Ishikawa (cell line): ENCODE results near the gene TOPAZ1.

Source experiments
- CEBPB ChIP-seq: IDR thresholded peaks from 2 replicates; pipeline ENCODE4 v1.6.1; 2012
- CREB1 ChIP-seq: IDR thresholded peaks from 2 replicates; pipeline ENCODE4 v1.6.1; 2012; ENCODE audit warnings: low read depth
- EGR1 ChIP-seq: IDR thresholded peaks from 2 replicates; pipeline ENCODE4 v1.6.1; 2012
- EP300 ChIP-seq: IDR thresholded peaks from 2 replicates; pipeline ENCODE4 v1.6.1; 2012; ENCODE audit warnings: borderline replicate concordance
- FOXM1 ChIP-seq: IDR thresholded peaks from 2 replicates; pipeline ENCODE4 v1.6.1; 2012; ENCODE audit warnings: low read depth, borderline replicate concordance
- NFIC ChIP-seq: IDR thresholded peaks from 2 replicates; pipeline ENCODE4 v1.6.1; 2012
- RAD21 ChIP-seq: IDR thresholded peaks from 2 replicates; pipeline ENCODE4 v1.6.1; 2012; ENCODE audit warnings: low read depth
- REST ChIP-seq: IDR thresholded peaks from 2 replicates; pipeline ENCODE4 v1.6.1; 2012; ENCODE audit warnings: low read depth, mild to moderate bottlenecking
- TAF1 ChIP-seq: IDR thresholded peaks from 2 replicates; pipeline ENCODE4 v1.6.1; 2012; ENCODE audit warnings: low read depth, mild to moderate bottlenecking
- TCF12 ChIP-seq: IDR thresholded peaks from 2 replicates; pipeline ENCODE4 v1.6.1; 2012; ENCODE audit warnings: low read depth
- TEAD4 ChIP-seq: IDR thresholded peaks from 2 replicates; pipeline ENCODE4 v1.6.1; 2012
- YY1 ChIP-seq: IDR thresholded peaks from 2 replicates; pipeline ENCODE4 v1.6.1; 2012; ENCODE audit warnings: low read depth
- ZBTB7A ChIP-seq: IDR thresholded peaks from 2 replicates; pipeline ENCODE4 v1.6.1; 2012; ENCODE audit warnings: low read depth
- TF ChIP-seq, protein P1 (sequence below): IDR thresholded peaks from 2 replicates; pipeline ENCODE4 v1.6.1; 2012
- TF ChIP-seq, protein P2 (sequence below): IDR thresholded peaks from 2 replicates; pipeline ENCODE4 v1.6.1; 2012

TOPAZ1 gene

GRCh38 chr3:44237665-44238064, 4.0 kb upstream of the TOPAZ1 start:
- TF ChIP-seq REST (no peak), TEAD4 (peak; percentile 32; the same call in 1 of the 2 replicates)

DNA sequence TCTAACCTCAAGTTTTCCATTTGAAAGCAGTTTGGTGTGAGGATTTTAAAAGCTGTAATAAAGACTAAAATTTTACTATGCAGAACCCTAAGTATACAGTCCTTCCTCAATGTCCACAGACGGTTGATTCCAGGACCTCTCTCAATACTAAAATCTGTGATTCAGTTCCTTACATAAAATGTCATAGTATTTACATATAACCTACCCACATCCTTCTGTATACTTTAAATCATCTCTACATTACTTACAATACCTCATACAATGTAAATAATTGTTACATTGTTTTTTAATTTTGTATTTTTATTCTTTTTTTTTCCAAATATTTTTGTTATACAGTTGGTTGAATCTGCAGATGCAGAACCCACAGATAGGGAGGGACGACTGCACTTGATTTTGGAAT, 2.8 kb upstream of the TOPAZ1 start:
- no peak for TF ChIP-seq FOXM1
- TF ChIP-seq TAF1 = no peak
- TF ChIP-seq EP300 = no peak
- no peak for TF ChIP-seq REST
- TF ChIP-seq TEAD4 = no peak
- TF ChIP-seq TCF12 = no peak
- no peak for TF ChIP-seq CREB1
- TF ChIP-seq, protein P1, sequence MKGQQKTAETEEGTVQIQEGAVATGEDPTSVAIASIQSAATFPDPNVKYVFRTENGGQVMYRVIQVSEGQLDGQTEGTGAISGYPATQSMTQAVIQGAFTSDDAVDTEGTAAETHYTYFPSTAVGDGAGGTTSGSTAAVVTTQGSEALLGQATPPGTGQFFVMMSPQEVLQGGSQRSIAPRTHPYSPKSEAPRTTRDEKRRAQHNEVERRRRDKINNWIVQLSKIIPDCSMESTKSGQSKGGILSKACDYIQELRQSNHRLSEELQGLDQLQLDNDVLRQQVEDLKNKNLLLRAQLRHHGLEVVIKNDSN = no peak
- no peak for TF ChIP-seq ZBTB7A
- no peak for TF ChIP-seq NFIC
- TF ChIP-seq, protein P2, sequence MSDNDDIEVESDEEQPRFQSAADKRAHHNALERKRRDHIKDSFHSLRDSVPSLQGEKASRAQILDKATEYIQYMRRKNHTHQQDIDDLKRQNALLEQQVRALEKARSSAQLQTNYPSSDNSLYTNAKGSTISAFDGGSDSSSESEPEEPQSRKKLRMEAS = no peak
- no peak for TF ChIP-seq YY1
- TF ChIP-seq RAD21 = no peak
- TF ChIP-seq CEBPB = no peak

- TF ChIP-seq REST (no peak), FOXM1 (no peak), CEBPB (no peak), RAD21 (no peak), CREB1 (no peak), TEAD4 (no peak), TCF12 (no peak), TAF1 (no peak), YY1 (no peak)
Measured at GRCh38 chr3:44240061-44240460, 1.6 kb upstream of the TOPAZ1 start.

DNA sequence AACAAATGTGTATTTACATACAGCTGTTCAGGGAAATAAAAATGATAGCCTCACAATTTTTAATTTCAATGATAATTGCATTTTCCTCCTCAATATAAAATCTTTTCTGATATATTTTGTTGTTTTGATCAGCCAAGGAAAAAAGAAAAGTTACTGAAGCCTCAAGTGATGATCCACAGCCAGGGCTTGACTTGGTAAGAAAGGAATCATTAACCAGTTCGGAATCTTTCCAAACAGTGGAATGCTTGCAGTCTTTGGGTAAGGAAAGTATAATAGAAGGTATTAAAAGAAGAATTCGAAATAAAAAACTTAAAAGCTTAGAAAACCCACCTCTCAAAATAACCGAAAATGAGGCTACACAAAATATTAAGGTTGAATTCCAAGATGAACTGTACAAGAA, 1.0 kb downstream of the TOPAZ1 start:
- TF ChIP-seq RAD21 (no peak), TCF12 (no peak), EGR1 (no peak), CREB1 (no peak), EP300 (no peak), TAF1 (no peak), REST (no peak), ZBTB7A (no peak), FOXM1 (no peak), TEAD4 (no peak), NFIC (no peak), CEBPB (no peak)
- TF ChIP-seq, protein P2 = no peak
- TF ChIP-seq, protein P1 = no peak
